A375 (cell line): Measurements from ENCODE around the gene RNASEL. TPM values are rescaled to one million over a fixed set of nuclear protein-coding genes. Genes with fewer than 3 reads are reported as not detected.

ENCODE experiments used
- small RNA-seq: library from RNA; depleted of rRNA; stranded (forward); fragments of <200 nt; gene quantifications from one replicate; pipeline ENCODE3, GENCODE V24; 2014
- total RNA-seq: library from RNA; depleted of rRNA; stranded (reverse); fragments of >200 nt; shearing (Covaris generic); gene quantifications from 2 replicates; pipeline ENCODE4 v1.2.3, GENCODE V29; 2014; rRNA removed

The RNASEL gene, protein sequence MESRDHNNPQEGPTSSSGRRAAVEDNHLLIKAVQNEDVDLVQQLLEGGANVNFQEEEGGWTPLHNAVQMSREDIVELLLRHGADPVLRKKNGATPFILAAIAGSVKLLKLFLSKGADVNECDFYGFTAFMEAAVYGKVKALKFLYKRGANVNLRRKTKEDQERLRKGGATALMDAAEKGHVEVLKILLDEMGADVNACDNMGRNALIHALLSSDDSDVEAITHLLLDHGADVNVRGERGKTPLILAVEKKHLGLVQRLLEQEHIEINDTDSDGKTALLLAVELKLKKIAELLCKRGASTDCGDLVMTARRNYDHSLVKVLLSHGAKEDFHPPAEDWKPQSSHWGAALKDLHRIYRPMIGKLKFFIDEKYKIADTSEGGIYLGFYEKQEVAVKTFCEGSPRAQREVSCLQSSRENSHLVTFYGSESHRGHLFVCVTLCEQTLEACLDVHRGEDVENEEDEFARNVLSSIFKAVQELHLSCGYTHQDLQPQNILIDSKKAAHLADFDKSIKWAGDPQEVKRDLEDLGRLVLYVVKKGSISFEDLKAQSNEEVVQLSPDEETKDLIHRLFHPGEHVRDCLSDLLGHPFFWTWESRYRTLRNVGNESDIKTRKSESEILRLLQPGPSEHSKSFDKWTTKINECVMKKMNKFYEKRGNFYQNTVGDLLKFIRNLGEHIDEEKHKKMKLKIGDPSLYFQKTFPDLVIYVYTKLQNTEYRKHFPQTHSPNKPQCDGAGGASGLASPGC
- 4.9 and 6.7 TPM in 2 replicates for total RNA-seq

GRCh38 chr1:182588500-182589396, at the start of gene RNASEL:
RNASEL (minus strand) TSS chr1:182589256; CDS start chr1:182586806, 2,450 bp downstream.

GRCh38 chr1:182604175-182605164, 15.4 kb upstream of the RNASEL start, which contains the start of gene RGS16:
RGS16 (minus strand) TSS chr1:182604389; CDS start chr1:182604259, 130 bp downstream.

Small RNA genes lying within 50 kb of the gene (small RNA-seq; reads per million reads assigned to genes)
- not detected for gene RF00017

Other genes starting within 250 kb of the RNASEL start
- 7.0 and 9.1 TPM in 2 replicates for gene GLUL, start 197.5 kb downstream of the RNASEL start, total RNA-seq
- gene TEDDM1, start 188.6 kb downstream of the RNASEL start, total RNA-seq, result not detected in 2 replicates
- gene RGSL1, start 139.1 kb downstream of the RNASEL start, total RNA-seq, result not detected in 2 replicates
- 11.6 and 16.3 TPM in 2 replicates for gene RGS16, start 15.1 kb upstream of the RNASEL start, total RNA-seq
- 0.04 and 0.11 TPM in 2 replicates for gene RGS8, start 95.3 kb upstream of the RNASEL start, total RNA-seq
- 2.4 and 6.9 TPM in 2 replicates for gene NPL, start 200.5 kb upstream of the RNASEL start, total RNA-seq